LNCaP clone FGC (cell line): ENCODE data around the gene ERCC4.
"Not testable (repeated sequence)": the region's sequence is repeated elsewhere in the genome, so short reads cannot be mapped to it uniquely, and the experiment has no call there.

Experiments
- DNase-seq: peaks from one replicate; pipeline ENCODE4 v3.0.0-alpha.2; 2011; ENCODE audit warnings: low read depth
- H3K4me3 ChIP-seq: 2 replicates; pipeline ENCODE4 v1.5.1; 2011; ENCODE audit warnings: mild to moderate bottlenecking, low read depth, low read length, control low read depth
- TF ChIP-seq, protein P1 (sequence below): IDR thresholded peaks from 2 replicates; pipeline ENCODE4 v1.5.1; 2012; ENCODE audit warnings: mild to moderate bottlenecking; ENCODE audit not compliant: control insufficient read depth, insufficient read depth; ENCODE audit errors: extremely low read depth

ERCC4 gene

DNA sequence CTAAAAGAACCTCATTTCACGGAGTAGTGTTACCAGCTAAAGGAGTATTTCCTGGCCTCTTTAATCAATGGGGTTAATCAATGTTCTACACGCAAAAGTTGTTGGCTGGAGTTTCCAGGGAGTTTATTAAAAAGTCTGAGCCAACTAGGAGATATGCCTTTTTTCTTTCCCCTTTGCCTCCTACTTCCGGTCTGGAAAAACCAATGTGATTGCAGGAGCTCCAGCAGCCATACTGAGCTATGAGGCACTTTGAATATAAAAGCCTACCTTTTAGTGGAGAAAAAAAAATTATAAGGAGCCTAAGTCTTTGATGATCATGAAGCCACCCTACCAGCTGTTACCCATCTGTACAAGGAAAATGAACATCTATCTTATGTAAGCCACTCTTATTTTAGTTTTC is 17.9 kb upstream of the ERCC4 start:
- TF ChIP-seq, protein P1, sequence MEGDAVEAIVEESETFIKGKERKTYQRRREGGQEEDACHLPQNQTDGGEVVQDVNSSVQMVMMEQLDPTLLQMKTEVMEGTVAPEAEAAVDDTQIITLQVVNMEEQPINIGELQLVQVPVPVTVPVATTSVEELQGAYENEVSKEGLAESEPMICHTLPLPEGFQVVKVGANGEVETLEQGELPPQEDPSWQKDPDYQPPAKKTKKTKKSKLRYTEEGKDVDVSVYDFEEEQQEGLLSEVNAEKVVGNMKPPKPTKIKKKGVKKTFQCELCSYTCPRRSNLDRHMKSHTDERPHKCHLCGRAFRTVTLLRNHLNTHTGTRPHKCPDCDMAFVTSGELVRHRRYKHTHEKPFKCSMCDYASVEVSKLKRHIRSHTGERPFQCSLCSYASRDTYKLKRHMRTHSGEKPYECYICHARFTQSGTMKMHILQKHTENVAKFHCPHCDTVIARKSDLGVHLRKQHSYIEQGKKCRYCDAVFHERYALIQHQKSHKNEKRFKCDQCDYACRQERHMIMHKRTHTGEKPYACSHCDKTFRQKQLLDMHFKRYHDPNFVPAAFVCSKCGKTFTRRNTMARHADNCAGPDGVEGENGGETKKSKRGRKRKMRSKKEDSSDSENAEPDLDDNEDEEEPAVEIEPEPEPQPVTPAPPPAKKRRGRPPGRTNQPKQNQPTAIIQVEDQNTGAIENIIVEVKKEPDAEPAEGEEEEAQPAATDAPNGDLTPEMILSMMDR = no peak
- no peak for DNase-seq
- H3K4me3 ChIP-seq = no peak overlapping the region

- TF ChIP-seq, protein P1 = no peak
- H3K4me3 ChIP-seq = no peak overlapping the region
- DNase-seq = no peak
These were observed 17.3 kb upstream of the ERCC4 start for GRCh38 chr16:13902677-13903076.

DNA sequence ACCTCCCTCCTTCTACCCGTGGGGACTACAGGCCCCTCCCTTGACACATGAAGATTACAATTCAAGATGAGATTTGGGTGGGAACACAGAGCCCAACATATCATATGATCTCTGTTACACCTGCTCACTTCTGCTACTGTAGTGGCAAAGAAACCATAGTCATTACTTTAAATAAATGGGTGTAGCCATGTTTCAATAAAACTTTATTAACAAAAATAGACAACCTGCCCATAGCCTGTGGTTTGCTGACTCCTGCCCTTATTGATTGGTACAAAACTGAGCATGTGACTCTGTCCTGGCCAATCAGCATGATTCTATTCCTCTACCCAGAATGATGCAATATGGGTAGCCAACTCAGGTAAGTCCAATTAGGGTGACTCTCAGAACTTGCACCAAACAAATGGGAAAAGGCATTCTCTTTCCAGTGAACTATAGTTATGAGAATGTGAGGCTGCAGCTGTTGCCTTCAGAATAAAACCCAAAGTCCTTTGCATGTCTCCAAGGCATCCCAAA is 15.7 kb upstream of the ERCC4 start:
- DNase-seq = no peak
- H3K4me3 ChIP-seq = no peak overlapping the region
- TF ChIP-seq, protein P1 = no peak

DNA sequence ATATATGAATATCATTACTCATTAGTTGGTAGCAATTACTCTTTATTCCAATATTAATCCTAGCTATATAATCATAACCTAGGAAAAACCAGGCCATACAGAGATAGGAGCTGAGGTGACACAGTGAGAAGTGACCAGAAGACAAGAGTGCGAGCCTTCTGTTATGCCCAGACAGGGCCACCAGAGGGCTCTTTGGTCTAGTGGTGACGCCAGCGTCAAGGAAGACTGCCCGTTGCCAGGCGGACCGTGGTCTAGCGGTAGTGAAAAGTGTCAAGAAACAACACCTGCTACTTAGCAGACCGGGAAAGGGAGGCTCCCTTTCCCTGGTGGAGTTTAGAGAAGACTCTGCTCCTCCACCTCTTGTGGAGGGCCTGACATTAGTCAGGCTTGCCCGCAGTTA is 15.1 kb upstream of the ERCC4 start:
- not testable (repeated sequence) for H3K4me3 ChIP-seq, DNase-seq
- TF ChIP-seq, protein P1 = peak; percentile 37

GRCh38 chr16:13906168-13907089 is 13.5 kb upstream of the ERCC4 start:
- DNase-seq = no peak
- TF ChIP-seq, protein P1 = no peak

DNA sequence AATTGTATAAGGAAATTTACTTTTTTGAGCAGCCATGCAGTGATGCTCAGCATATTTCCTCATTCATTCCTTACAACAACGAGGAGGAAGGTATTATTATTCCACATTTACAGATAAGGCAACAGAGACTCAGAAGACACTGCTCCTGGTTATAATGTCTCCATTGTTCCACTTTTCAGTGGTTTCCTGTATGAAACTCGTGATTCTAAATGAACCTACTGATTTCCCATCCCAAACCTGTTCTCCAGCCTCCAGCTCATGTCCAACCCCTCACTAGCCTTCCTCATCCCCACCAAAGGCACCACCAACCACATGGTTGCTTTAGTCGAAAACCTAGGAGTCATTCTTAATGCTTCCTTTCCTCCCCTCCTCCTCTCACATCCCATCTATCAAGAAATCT is 12.5 kb upstream of the ERCC4 start:
- TF ChIP-seq, protein P1 = no peak
- no peak for DNase-seq
- H3K4me3 ChIP-seq = no peak overlapping the region

More at GRCh38 chr16:13906168-13907089, 13.5 kb upstream of the ERCC4 start:
- H3K4me3 ChIP-seq = no peak overlapping the region

DNA sequence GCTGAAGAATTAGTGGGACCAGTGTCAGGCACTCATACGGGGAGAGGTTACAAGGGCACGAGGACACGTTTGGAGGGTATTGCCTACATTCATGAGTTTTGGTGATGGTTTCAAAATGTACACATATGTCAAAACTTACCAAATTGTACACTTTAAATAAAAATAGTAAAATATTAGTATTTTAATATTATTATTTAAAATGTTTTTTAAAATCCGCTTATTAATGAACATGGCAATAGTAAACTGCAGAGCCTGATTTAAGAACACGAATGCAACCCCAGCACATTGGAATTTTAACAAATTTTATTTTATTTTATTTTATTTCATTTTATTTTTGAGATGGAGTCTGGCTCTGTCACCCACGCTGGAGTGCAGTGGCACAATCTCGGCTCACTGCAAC is 10.9 kb upstream of the ERCC4 start:
- TF ChIP-seq, protein P1 = no peak
- no peak overlapping the region for H3K4me3 ChIP-seq
- no peak for DNase-seq
